Neutrophil (primary cell): ENCODE measurements around the gene HDAC1.

Source experiments
- H3K27ac ChIP-seq: fragments of 200-600 bp; sonication (generic); 2 replicates; pipeline ENCODE4 v1.5.1; 2016; ENCODE audit warnings: mild to moderate bottlenecking, moderate library complexity
- H3K27me3 ChIP-seq: fragments of 200-600 bp; sonication (generic); 2 replicates; pipeline ENCODE4 v1.6.0; 2016; ENCODE audit warnings: mild to moderate bottlenecking
- H3K36me3 ChIP-seq: fragments of 200-600 bp; sonication (generic); 2 replicates; pipeline ENCODE4 v1.5.1; 2017
- H3K4me1 ChIP-seq, 2 experiments: fragments of 200-600 bp in 1 of 2; sonication (generic) in 1 of 2; 1 replicate in 1 of 2; 2 replicates in 1 of 2; pipeline versions ENCODE4 v1.5.1 to v1.6.1; 2013 to 2016; ENCODE audit warnings: low read depth in 1 of 2, low read length in 1 of 2, mild to moderate bottlenecking in 1 of 2, moderate library complexity in 1 of 2; ENCODE audit not compliant: control insufficient read depth in 1 of 2, insufficient read depth in 1 of 2
- H3K4me3 ChIP-seq, 2 experiments: fragments of 200-600 bp in 1 of 2; sonication (generic) in 1 of 2; 1 replicate in 1 of 2; 2 replicates in 1 of 2; pipeline ENCODE4 v1.5.1; 2013 to 2016; ENCODE audit warnings: low read depth in 1 of 2, low read length in 1 of 2, mild to moderate bottlenecking in 1 of 2, moderate library complexity in 1 of 2
- H3K9me3 ChIP-seq: fragments of 200-600 bp; sonication (generic); 2 replicates; pipeline ENCODE4 v1.5.1; 2016
- TF ChIP-seq, protein P1 (sequence below): fragments of 200-600 bp; sonication (generic); IDR thresholded peaks from 2 replicates; pipeline ENCODE4 v1.5.1; 2016; ENCODE audit warnings: antibody characterized with exemption

The HDAC1 gene

DNA sequence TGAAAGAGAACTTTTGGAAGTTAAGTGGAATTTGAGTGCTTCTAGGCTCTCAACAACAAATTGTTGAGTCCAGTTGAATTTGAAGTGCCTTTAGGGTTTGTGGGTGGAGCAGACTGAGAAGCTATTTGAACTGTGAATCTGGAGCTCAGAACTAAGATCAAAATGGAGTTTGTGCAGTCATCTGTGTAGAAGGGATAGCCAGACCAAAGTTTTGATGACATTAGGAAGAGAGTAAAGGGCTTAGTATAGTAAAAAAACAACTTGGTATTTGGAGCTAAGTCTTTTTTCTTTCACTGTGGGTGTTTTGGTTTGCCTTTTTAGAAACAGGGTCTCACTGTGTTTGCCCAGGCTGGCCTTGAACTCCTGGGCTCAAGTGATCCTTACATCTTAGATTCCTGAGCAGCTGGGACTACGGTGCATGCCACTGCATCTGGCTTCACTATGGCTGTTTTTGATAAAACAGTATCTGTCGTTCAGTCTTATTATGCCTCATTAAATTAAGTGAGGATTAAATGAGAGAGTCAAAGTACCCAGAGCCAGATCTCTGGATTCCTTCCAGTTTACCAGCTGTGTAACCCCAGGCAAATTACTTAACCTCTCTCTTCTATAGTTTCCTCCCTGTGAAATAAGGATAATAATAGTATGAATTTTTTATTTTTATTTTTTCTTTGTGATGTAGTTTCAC lies 20.0 kb downstream of the HDAC1 start:
- no peak overlapping the region for H3K4me3 ChIP-seq
- peaks cover 11% of the 10 kb centered on the region for H3K36me3 ChIP-seq
- no peaks in the 10 kb centered on the region for H3K27me3 ChIP-seq
- TF ChIP-seq, protein P1, sequence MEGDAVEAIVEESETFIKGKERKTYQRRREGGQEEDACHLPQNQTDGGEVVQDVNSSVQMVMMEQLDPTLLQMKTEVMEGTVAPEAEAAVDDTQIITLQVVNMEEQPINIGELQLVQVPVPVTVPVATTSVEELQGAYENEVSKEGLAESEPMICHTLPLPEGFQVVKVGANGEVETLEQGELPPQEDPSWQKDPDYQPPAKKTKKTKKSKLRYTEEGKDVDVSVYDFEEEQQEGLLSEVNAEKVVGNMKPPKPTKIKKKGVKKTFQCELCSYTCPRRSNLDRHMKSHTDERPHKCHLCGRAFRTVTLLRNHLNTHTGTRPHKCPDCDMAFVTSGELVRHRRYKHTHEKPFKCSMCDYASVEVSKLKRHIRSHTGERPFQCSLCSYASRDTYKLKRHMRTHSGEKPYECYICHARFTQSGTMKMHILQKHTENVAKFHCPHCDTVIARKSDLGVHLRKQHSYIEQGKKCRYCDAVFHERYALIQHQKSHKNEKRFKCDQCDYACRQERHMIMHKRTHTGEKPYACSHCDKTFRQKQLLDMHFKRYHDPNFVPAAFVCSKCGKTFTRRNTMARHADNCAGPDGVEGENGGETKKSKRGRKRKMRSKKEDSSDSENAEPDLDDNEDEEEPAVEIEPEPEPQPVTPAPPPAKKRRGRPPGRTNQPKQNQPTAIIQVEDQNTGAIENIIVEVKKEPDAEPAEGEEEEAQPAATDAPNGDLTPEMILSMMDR: no peak
- H3K9me3 ChIP-seq: no peaks in the 10 kb centered on the region
- peak overlapping the region; percentile 9 for H3K27ac ChIP-seq
- H3K4me1 ChIP-seq: no peaks in the 10 kb centered on the region

DNA sequence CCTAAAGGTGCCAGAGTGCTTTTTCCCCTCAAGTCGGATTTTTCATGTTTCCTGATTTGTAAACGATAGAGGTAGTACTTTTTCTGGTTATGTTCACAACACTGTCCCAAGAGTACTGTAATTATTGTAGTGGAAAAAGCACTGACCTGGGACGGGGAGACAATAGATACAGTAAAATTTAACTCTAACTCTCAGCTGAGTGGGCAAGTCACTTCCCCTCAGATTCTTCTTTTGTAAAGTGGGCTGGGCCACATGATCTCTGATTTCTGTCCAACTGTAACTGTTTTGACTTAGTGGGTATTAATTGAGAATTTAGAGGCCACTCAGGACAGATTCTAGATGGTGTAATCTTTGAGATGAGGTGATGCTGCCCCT lies 25.0 kb downstream of the HDAC1 start:
- no peaks in the 10 kb centered on the region for H3K4me1 ChIP-seq
- no peaks in the 10 kb centered on the region for H3K9me3 ChIP-seq
- no peak overlapping the region for H3K27ac ChIP-seq
- H3K36me3 ChIP-seq: peaks cover 40% of the 10 kb centered on the region
- H3K27me3 ChIP-seq: no peaks in the 10 kb centered on the region
- H3K4me3 ChIP-seq: no peak overlapping the region
- TF ChIP-seq, protein P1: no peak

DNA sequence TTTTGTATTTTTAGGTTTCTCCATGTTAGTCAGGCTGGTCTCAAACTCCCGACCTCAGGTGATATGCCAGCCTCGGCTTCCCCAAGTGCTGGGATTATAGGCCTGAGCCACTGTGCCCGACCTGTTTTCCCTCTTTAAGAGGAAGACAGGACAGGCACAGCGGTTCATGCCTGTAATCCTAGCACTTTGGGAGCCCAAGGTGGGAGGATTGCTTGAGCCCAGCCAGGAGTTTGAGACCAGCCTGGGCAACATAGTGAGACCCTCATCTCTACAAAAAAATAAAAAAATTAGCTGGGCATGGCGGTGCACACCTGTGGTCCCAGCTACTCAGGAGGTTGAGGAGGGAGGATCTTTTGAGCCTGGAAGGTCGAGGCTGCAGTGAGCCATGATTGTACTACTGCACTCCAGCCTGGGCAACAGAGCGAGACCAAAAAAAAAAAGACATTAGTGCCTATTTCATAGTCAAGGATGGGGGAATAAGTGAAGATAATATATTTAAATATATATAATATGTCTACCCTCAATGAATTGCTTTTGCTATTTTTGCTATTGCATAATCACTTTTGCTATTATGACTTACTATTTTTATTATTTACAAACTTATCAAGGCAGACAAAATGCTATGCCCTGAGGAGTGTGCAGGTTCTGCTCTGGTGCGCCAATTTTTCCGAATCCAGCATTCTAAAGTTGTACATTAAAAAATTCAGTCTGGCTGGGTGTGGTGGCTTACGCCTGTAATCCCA lies 26.4 kb downstream of the HDAC1 start:
- Histone ChIP-seq H3K27ac (no peak overlapping the region), H3K36me3 (peaks cover 51% of the 10 kb centered on the region), H3K9me3 (no peaks in the 10 kb centered on the region), H3K4me1 (no peaks in the 10 kb centered on the region), H3K27me3 (no peaks in the 10 kb centered on the region), H3K4me3 (no peak overlapping the region)
- TF ChIP-seq, protein P1: no peak

DNA sequence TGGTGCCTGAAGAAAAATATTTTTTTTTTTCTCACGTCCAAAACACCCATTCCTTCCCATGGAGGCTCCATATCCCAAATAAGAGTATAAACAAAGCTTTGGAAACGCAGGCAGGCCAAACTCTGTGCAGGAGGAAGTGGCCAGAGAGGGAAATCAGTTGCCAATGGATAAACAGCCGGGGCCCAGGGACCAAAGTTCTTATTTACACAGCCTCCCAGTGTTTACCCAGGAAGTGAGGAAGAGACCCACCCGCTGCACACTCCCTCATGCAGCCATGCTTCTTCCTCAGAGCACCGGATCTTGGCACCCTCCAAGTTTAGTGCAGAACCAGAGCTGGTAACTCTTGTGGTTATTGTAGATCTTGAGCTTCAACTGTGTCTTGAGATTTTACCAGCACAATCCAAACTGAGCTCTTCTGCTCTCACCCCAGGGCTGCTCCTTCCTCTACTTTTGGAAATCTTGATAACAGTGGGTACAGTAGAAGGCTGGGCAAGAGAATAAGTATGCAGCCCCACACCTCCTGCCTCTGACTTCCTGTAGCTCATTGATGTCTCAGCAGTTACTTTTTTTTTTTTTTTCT lies 29.9 kb downstream of the HDAC1 start:
- TF ChIP-seq, protein P1: no peak
- H3K4me1 ChIP-seq: no peaks in the 10 kb centered on the region
- no peak overlapping the region for H3K4me3 ChIP-seq
- peaks cover 76% of the 10 kb centered on the region for H3K36me3 ChIP-seq
- H3K27me3 ChIP-seq: no peaks in the 10 kb centered on the region
- peak overlapping the region; percentile 23 for H3K27ac ChIP-seq
- no peaks in the 10 kb centered on the region for H3K9me3 ChIP-seq

DNA sequence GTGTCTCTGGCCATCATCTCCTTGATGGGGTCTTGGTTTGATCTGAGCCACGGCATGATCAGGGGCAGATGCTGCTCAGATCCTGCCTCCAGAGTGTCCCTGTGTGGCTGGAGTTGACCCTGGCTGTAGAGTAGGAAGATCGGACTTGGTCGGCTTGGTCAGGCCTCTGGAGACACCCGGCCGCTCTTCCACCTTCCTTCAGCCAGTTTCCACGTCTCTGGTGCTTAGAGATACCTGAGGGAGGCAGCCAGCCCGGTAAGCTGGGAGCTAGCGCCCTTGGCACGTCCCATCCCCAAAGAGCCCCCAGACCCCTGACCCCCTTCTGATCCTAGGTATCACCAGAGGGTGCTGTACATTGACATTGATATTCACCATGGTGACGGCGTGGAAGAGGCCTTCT lies 35.3 kb downstream of the HDAC1 start:
- Histone ChIP-seq H3K4me1 (no peaks in the 10 kb centered on the region), H3K27ac (no peak overlapping the region), H3K9me3 (no peaks in the 10 kb centered on the region), H3K4me3 (no peak overlapping the region), H3K27me3 (no peaks in the 10 kb centered on the region), H3K36me3 (peaks cover 100% of the 10 kb centered on the region)
- TF ChIP-seq, protein P1: no peak
